Muscle layer of colon (tissue), 2 donors: Measurements from ENCODE around the gene RGS13.

Experiments
- H3K27ac ChIP-seq: one replicate; pipeline ENCODE4 v1.7.0; 2013; ENCODE audit warnings: low read depth, mild to moderate bottlenecking, low read length, moderate library complexity
- H3K27me3 ChIP-seq, 2 donors: one replicate each; pipeline ENCODE4 v1.7.0; 2013; ENCODE audit warnings: low read length in 2 of 2, mild to moderate bottlenecking in 2 of 2; ENCODE audit not compliant: insufficient read depth in 2 of 2, control insufficient read depth in 1 of 2
- H3K36me3 ChIP-seq: one replicate; pipeline ENCODE4 v1.7.0; 2013; ENCODE audit warnings: mild to moderate bottlenecking, low read length; ENCODE audit not compliant: insufficient read depth
- H3K4me1 ChIP-seq: one replicate; pipeline ENCODE4 v1.7.0; 2013; ENCODE audit warnings: mild to moderate bottlenecking, low read length; ENCODE audit not compliant: insufficient read depth
- H3K4me3 ChIP-seq, 2 donors: one replicate each; pipeline ENCODE4 v1.7.0; 2013; ENCODE audit warnings: low read length in 2 of 2, low read depth in 1 of 2, mild to moderate bottlenecking in 1 of 2, moderate library complexity in 1 of 2
- H3K9ac ChIP-seq: one replicate; pipeline ENCODE4 v1.7.0; 2013; ENCODE audit warnings: low read length
- H3K9me3 ChIP-seq: one replicate; pipeline ENCODE4 v1.7.0; 2013; ENCODE audit warnings: mild to moderate bottlenecking, low read length
- donor health status: abdominal sarcoma.
- donor health status: Adenocarcinoma of cecum.

RGS13 gene

DNA sequence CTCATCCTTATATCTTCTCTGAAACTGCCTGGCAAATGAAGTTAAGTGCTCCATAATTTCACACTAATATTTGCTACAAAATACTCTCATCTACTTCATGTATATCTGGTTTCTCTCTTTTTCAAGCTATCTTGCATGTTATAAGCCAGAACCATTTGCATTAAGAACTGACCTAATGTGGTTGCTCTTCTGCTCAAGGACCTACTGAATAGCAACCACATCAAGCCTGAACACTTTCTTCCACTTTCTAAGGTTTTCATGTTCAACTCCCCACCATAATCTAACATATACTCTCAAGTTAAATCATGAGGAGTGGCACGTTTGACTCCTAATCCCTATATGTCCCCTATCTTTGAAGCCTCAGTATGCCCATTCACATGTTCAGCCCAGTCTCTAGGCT, 33.2 kb upstream of the RGS13 start:
- Histone ChIP-seq H3K27me3 (no peaks in the 10 kb centered on the region), H3K4me3 (no peak overlapping the region), H3K9me3 (no peaks in the 10 kb centered on the region), H3K27ac (no peak overlapping the region), H3K9ac (no peak overlapping the region), H3K4me1 (peaks cover 5% of the 10 kb centered on the region), H3K36me3 (no peaks in the 10 kb centered on the region)

DNA sequence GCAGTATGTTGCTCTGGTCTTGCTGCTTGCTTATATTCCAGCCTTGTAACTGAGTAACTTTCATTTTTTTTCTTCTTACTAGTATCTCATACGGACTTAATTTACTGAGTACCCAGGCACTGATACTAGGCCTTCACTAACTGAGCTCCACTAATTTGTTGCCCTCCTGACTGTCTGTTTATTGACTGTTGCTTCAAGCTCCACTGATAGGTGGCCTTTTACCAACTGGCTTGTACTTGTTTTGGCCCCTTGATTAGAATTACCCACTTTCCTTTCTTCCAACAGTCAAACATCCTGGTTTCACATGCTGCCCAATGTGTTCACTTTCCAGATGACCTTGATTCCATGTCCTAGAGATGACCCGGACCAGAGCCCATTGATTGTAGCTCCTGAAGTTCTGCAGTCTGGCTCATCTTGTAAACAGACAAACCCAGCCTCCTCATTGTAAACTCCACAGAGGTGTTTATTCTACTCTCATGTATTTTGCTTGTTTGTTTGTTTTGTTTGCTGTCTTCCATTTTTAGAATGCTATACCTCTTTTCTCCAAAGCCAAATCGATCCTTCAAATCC, 32.6 kb upstream of the RGS13 start:
- Histone ChIP-seq H3K9me3 (no peaks in the 10 kb centered on the region), H3K36me3 (no peaks in the 10 kb centered on the region), H3K27me3 (no peaks in the 10 kb centered on the region), H3K4me3 (no peak overlapping the region), H3K27ac (no peak overlapping the region), H3K9ac (no peak overlapping the region), H3K4me1 (peaks cover 8% of the 10 kb centered on the region)

DNA sequence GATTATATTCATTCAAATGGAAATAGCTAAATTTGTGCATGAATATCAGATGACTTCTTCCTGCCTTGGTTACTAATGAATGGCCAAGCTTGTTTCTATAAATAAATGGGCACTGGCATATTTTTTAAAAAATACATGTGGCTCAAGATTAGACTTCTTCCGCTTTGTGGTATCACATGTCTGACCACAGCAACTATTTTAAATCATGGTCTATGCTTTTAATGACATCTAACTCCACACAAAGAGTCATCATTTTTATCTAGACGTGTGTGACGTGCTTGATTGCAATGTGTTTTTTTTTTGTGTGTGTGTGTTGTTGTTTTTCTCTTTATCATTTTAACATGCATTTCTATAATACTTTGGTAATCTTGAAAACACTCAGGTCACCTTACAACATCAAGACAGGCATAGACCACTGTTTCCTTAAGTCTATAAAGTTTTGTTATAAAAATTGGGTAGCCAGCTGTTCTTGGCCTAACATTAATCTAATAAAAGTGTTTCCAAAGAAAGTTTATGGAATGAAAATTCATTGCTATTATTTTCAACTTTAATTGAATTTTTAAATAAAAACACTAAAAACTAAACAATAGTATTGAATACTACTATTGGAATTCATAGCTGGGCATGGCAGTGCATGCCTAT, 30.8 kb upstream of the RGS13 start:
- Histone ChIP-seq H3K27ac (no peak overlapping the region), H3K9ac (no peak overlapping the region), H3K4me3 (no peak overlapping the region), H3K4me1 (peaks cover 15% of the 10 kb centered on the region), H3K9me3 (no peaks in the 10 kb centered on the region), H3K27me3 (no peaks in the 10 kb centered on the region), H3K36me3 (no peaks in the 10 kb centered on the region)

DNA sequence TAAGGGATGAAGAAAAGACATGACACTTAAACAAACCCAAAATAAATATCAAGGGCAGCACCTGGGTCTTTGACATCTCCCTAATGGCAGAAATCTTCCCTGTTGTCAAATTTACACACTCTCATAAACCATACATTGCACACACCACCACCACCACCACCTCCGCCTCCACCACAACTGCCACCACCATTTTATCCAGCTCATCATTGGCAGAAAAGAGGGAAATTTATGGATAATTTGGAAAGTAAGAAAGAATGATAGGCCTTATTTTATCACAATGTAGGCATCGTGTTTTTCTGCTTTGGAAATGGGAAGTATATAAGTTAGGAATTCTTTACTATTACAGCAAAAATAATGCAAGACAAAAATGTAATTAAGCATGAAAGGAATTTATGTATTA, 27.3 kb upstream of the RGS13 start:
- Histone ChIP-seq H3K4me3 (no peak overlapping the region), H3K27me3 (no peaks in the 10 kb centered on the region), H3K36me3 (no peaks in the 10 kb centered on the region), H3K27ac (no peak overlapping the region), H3K9me3 (no peaks in the 10 kb centered on the region), H3K9ac (no peak overlapping the region), H3K4me1 (peaks cover 10% of the 10 kb centered on the region)

DNA sequence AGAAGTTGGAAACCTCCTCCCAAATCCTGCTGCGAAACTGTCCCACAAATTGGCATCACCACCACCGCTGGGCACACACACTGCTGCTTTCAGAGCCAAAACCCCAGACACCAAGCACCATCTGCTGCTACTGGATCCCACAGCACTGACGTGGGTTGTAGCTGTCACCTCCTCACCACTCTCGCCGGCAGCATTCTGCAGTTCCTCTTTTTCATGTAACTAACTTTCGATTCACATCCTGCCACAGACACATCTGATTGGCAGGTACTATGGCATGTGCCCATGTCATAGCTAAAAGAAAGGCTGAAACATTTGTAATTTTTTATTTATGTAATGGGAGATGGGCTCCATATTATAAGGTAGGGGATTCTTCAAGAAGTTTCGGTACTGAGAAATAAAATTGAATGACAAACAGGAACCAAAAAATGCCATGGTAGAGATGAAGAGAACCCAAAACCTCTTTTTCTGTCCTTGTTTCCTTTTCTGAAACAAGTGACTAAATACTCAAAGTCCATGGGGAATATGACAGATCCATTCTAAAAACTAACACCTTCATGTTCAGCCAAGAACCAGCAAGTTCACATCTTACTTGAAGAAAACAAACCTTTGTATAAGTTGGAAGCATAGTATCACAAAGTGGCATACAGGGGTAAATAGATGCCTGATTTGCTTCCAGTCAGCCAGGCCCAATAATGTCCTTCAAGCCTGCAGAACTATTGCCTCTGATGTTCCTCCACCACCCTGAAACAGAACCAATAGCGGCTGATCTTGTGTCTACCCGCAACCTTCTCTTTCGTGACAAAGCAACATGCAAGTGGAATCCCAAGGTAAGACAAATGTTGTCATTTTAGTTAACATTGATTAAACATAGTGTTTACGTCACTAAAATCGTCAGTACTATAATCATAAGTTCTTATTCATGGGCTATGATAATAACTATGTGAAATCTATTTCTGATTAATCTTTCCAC, 26.6 kb upstream of the RGS13 start:
- Histone ChIP-seq H3K27me3 (no peaks in the 10 kb centered on the region), H3K4me3 (no peak overlapping the region), H3K27ac (no peak overlapping the region), H3K4me1 (peaks cover 10% of the 10 kb centered on the region), H3K9ac (no peak overlapping the region), H3K36me3 (no peaks in the 10 kb centered on the region), H3K9me3 (no peaks in the 10 kb centered on the region)

DNA sequence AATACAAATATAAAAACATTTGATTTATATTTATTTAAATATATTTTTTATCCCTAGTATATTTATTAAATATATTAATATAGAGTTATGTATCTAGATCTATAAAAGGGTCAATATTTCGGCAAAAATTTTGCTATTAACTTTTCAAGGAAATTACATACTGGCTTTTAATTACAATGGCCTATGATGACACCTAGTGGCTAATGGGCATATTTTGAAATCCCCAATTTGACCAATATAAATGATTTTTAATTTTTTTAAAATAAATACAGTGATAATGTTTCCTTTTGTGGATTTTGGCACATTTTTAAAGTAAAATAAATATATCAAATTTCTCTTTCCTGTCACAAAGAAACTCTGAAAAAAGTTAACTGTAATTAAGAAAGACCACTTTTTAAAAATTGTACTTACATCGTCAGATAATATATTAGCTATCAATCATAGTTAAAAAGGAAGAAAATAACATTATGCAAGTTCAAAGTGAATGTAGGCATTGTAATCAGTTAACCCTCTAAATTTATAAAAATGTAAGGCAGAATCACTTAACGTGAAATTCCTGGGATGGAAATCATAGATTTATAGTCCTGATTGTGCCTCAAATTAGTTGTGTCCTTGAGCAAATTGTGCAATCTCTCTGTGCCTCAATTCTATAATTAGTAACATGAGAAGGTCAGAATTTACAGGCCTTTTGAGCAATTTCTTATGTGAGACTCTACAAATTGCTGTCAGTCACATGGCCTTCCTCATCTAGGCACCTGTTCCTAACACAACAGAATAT, 25.6 kb upstream of the RGS13 start:
- no peaks in the 10 kb centered on the region for H3K36me3 ChIP-seq
- no peak overlapping the region for H3K27ac ChIP-seq
- H3K9ac ChIP-seq = no peak overlapping the region
- no peaks in the 10 kb centered on the region for H3K27me3 ChIP-seq
- no peaks in the 10 kb centered on the region for H3K9me3 ChIP-seq
- H3K4me3 ChIP-seq = no peak overlapping the region
- H3K4me1 ChIP-seq = peaks cover 10% of the 10 kb centered on the region

DNA sequence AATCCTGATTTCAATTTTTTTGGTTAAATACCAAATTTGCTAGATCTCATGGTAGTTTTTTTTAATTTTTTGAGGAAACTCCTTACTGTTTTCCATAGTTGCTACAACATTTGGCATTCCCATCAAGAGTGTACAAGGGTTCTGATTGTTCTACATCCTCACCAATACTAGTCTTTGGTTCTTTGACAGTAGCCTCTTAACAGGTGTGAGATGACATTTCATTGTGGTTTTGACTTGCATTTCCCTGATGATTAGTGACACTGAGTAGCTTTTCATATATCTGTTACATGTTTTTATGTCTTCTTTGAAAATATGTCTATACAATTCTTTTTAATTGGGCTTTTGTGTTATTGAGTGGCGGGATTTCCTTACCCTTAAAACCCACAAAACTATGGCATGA, 20.9 kb upstream of the RGS13 start:
- Histone ChIP-seq H3K4me1 (no peaks in the 10 kb centered on the region), H3K4me3 (no peak overlapping the region), H3K9me3 (no peaks in the 10 kb centered on the region), H3K27me3 (no peaks in the 10 kb centered on the region), H3K27ac (no peak overlapping the region), H3K36me3 (no peaks in the 10 kb centered on the region), H3K9ac (no peak overlapping the region)

DNA sequence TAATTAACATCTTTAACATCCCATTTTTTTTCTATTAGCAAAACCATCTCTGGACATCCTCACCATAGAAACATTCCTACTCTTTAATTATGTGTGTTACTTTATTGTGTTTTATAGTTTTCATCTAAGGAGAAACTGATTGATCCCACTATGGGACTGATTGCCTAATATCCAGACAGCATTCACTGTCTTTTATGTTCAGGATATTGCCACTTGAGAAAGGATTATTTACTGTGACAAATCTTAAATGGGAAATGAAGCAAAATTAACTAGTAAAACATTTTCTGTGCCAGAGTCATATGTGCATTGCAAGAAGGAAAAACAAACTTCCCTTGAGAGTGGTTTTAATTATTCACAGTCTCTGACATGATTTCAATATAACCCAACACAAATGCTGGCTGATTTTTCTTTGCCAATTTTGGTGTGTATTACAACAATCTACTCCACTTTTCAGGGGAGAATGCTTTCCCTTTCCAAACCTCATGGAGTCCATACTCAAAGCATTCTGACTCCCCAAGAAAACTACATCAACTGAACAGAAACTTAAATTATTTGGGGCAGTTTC, 15.8 kb upstream of the RGS13 start:
- no peak overlapping the region for H3K27ac ChIP-seq
- H3K36me3 ChIP-seq = no peaks in the 10 kb centered on the region
- no peaks in the 10 kb centered on the region for H3K4me1 ChIP-seq
- no peaks in the 10 kb centered on the region for H3K9me3 ChIP-seq
- H3K9ac ChIP-seq = no peak overlapping the region
- no peak overlapping the region for H3K4me3 ChIP-seq
- H3K27me3 ChIP-seq = no peaks in the 10 kb centered on the region

DNA sequence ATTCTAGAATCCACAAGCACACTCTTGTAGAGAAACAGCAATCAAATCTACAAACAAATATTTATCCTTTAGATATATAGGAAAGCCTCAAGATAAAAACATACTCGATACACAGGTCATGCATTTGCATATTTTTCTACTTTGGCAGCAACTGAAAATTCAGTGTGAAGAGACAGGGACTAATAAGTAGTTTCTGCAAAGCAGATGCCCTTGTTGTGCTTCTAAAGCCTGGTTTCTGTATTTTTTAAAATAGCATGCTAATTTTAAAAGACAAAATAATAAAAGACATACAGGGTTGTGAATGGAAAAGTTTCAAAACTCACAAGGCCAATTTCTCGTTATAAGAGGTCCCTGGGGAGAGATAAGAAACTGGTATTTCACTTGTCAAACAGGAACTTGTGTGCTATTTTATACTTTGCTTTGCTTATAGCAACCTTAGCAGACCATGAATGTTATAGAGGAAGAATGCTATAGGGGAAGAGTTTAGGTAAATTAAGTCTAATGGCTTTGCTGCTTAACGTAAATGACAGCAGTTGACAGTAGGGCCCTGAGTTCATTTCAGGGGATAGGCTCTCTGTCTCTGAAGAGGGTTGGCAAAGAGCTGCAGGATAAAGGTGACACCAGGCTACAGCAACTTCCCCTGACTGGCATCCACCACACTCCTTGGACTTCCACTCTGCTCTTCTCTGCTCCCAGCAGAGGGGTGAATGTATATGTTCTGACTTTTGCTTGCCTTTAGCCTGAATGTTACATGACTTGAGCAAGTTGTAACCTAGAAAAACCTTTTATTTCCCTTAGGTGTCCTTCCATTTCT, 9.4 kb upstream of the RGS13 start:
- no peak overlapping the region for H3K9ac ChIP-seq

DNA sequence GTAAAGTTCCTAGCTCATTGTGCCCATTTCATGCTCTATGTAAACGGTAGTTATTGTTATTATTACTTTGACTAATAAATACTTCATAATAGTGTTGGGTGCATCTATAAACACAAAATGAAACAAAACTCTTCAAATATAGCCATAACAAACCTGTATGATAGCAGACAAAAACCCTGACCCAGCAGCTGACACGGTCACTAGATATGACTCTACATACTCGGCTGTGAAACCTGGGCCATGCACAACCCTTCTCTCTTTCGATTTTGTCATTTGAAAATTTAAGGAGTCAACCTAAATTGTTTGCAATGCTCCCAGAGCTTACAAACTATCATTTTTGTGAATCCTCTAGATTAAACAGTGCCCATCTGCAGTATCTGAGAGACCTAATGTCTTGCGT, 8.0 kb upstream of the RGS13 start:
- Histone ChIP-seq H3K4me1 (no peaks in the 10 kb centered on the region), H3K36me3 (no peaks in the 10 kb centered on the region), H3K4me3 (no peak overlapping the region), H3K9ac (no peak overlapping the region), H3K27ac (no peak overlapping the region), H3K9me3 (no peaks in the 10 kb centered on the region), H3K27me3 (no peaks in the 10 kb centered on the region)

More for the DNA sequence above, 9.4 kb upstream of the RGS13 start:
- H3K36me3 ChIP-seq = no peaks in the 10 kb centered on the region
- H3K27ac ChIP-seq = no peak overlapping the region
- H3K4me3 ChIP-seq = no peak overlapping the region
- no peaks in the 10 kb centered on the region for H3K27me3 ChIP-seq
- H3K4me1 ChIP-seq = no peaks in the 10 kb centered on the region
- H3K9me3 ChIP-seq = no peaks in the 10 kb centered on the region
